Mesendoderm (in vitro differentiated cells): Measurements from ENCODE around the gene RILPL2.
"Not testable (repeated sequence)": the region's sequence is repeated elsewhere in the genome, so short reads cannot be mapped to it uniquely, and the experiment has no call there.

ENCODE experiments used
- DNase-seq: peaks from one replicate; pipeline ENCODE4 v3.0.0; 2013
- H2AK5ac ChIP-seq: 2 replicates; pipeline ENCODE4 v1.6.1; 2013; ENCODE audit warnings: low read length, inconsistent platforms
- H2BK120ac ChIP-seq: 2 replicates; pipeline ENCODE4 v1.6.1; 2013; ENCODE audit warnings: low read depth, mild to moderate bottlenecking, low read length, moderate library complexity, mixed read lengths
- H2BK15ac ChIP-seq: replicated peaks from 2 replicates; pipeline ENCODE4 v1.6.1; 2013; ENCODE audit warnings: low read depth, mild to moderate bottlenecking, moderate library complexity
- H2BK5ac ChIP-seq: 2 replicates; pipeline ENCODE4 v1.6.1; 2013; ENCODE audit warnings: low read length, inconsistent platforms
- H3K18ac ChIP-seq: 2 replicates; pipeline ENCODE4 v1.6.1; 2013; ENCODE audit warnings: mild to moderate bottlenecking, low read length, mixed read lengths
- H3K23ac ChIP-seq: one replicate; pipeline ENCODE4 v1.6.1; 2013; ENCODE audit warnings: low read length
- H3K27ac ChIP-seq: 2 replicates; pipeline ENCODE4 v1.5.1; 2013; ENCODE audit warnings: low read depth, mild to moderate bottlenecking, inconsistent platforms, low read length, moderate library complexity
- H3K27me3 ChIP-seq: 2 replicates; pipeline ENCODE4 v1.6.1; 2013; ENCODE audit warnings: low read length, control low read depth, mild to moderate bottlenecking, inconsistent platforms; ENCODE audit not compliant: insufficient read depth, poor library complexity
- H3K36me3 ChIP-seq: 2 replicates; pipeline ENCODE4 v1.6.1; 2013; ENCODE audit warnings: low read length, inconsistent platforms; ENCODE audit not compliant: control insufficient read depth, insufficient read depth
- H3K4ac ChIP-seq: one replicate; pipeline ENCODE4 v1.6.1; 2013; ENCODE audit warnings: low read depth, mild to moderate bottlenecking, low read length, moderate library complexity
- H3K4me1 ChIP-seq: 2 replicates; pipeline ENCODE4 v1.6.1; 2013; ENCODE audit warnings: low read depth, low read length, inconsistent platforms; ENCODE audit not compliant: control insufficient read depth
- H3K4me2 ChIP-seq: 2 replicates; pipeline ENCODE4 v1.6.1; 2013; ENCODE audit warnings: low read length
- H3K4me3 ChIP-seq: 2 replicates; pipeline ENCODE4 v1.5.1; 2013; ENCODE audit warnings: mild to moderate bottlenecking, low read length
- H3K56ac ChIP-seq: one replicate; pipeline ENCODE4 v1.6.1; 2013; ENCODE audit warnings: low read length
- H3K79me1 ChIP-seq: 2 replicates; pipeline ENCODE4 v1.6.1; 2013; ENCODE audit warnings: low read length, inconsistent platforms
- H3K79me2 ChIP-seq: 2 replicates; pipeline ENCODE4 v1.6.1; 2013; ENCODE audit warnings: mild to moderate bottlenecking, low read length; ENCODE audit not compliant: control insufficient read depth, insufficient read depth
- H3K9ac ChIP-seq: 2 replicates; pipeline ENCODE4 v1.6.1; 2013; ENCODE audit warnings: low read length, inconsistent platforms
- H4K5ac ChIP-seq: one replicate; pipeline ENCODE4 v1.6.1; 2013; ENCODE audit warnings: low read length
- H4K8ac ChIP-seq: one replicate; pipeline ENCODE4 v1.6.1; 2013; ENCODE audit warnings: low read depth, mild to moderate bottlenecking, control low read depth, low read length, moderate library complexity
- WGBS: extraction: QIAGEN DNeasy Blood & Tissue Kit; methylation state at CpG from one replicate; pipeline ENCODE4 v1.1.7; 2013; ENCODE audit warnings: low lambda C conversion rate, missing lambda C conversion rate; ENCODE audit not compliant: insufficient coverage; ENCODE audit errors: extremely low coverage; 5-methylcytosine and 5-hydroxymethylcytosine counted together

The RILPL2 gene

DNA sequence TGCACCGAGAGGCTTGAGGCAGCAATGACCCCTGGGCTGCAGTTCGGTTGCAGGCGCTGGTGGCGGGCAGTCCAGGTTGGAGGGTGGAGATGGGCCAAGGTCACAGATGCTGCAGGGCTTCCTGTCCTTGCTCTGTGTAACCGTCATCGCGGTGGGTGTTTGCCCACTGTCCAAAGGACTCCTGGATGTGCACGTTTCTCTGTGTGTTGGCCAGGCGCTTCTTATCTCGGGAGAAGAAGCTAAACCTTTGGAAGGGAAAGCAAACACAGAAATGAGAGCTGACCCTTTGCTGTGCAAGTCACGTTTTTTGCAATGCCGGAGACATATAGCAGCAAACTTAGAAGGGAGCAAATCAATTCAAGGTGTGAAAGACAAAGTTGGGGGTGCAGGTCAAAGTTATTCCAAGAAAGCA, 36.0 kb upstream of the RILPL2 start:
- no CpG with 5 or more reads among the region's 12 CpGs for WGBS
- no peak for DNase-seq
- Histone ChIP-seq H3K79me2 (no peaks in the 10 kb centered on the region), H3K27me3 (no peaks in the 10 kb centered on the region), H3K4me3 (no peak overlapping the region), H3K27ac (no peak overlapping the region), H2BK15ac (no peak overlapping the region), H3K23ac (no peak overlapping the region), H2BK5ac (no peak overlapping the region), H4K8ac (no peak overlapping the region), H3K79me1 (no peaks in the 10 kb centered on the region), H3K4ac (no peak overlapping the region), H3K56ac (no peak overlapping the region), H2BK120ac (no peak overlapping the region), H3K9ac (no peak overlapping the region), H3K36me3 (peaks cover 2% of the 10 kb centered on the region), H3K18ac (no peak overlapping the region), H4K5ac (no peak overlapping the region), H2AK5ac (no peak overlapping the region), H3K4me2 (no peak overlapping the region), H3K4me1 (no peaks in the 10 kb centered on the region)

- no peak for DNase-seq
- H2BK120ac ChIP-seq: no peak overlapping the region
These were observed 35.0 kb upstream of the RILPL2 start for GRCh38 chr12:123471374-123472068.

DNA sequence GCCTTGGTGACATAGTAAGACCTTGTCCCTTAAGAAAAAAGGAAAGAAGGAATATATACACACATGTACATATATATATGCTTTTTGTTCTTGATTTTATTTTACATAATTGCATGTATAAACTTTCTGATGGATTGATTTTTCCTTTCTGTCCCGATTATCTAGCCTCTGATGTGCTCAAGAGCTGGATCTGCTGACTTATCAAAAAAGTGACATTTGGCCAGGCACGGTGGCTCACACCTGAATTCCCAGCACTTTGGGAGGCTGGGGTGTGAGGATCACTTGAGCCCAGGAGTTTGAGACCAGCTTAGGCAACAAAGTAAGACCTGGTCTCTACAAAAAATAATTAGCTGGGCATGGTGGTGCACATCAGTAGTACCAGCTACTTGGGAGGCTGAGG, 33.5 kb upstream of the RILPL2 start:
- Histone ChIP-seq H3K79me2 (no peaks in the 10 kb centered on the region), H2AK5ac (no peak overlapping the region), H3K4me3 (no peak overlapping the region), H2BK15ac (no peak overlapping the region), H3K27me3 (no peaks in the 10 kb centered on the region), H3K27ac (no peak overlapping the region), H3K36me3 (peaks cover 2% of the 10 kb centered on the region), H3K23ac (no peak overlapping the region), H4K8ac (no peak overlapping the region), H3K4me1 (no peaks in the 10 kb centered on the region), H2BK120ac (no peak overlapping the region), H4K5ac (no peak overlapping the region), H3K9ac (no peak overlapping the region), H3K4me2 (no peak overlapping the region), H3K79me1 (no peaks in the 10 kb centered on the region), H3K18ac (no peak overlapping the region), H3K4ac (no peak overlapping the region), H2BK5ac (no peak overlapping the region), H3K56ac (no peak overlapping the region)
- WGBS: no CpG with 5 or more reads among the region's 2 CpGs
- DNase-seq: no peak

More at GRCh38 chr12:123471374-123472068, 35.0 kb upstream of the RILPL2 start:
- Histone ChIP-seq H3K18ac (no peak overlapping the region), H3K4me2 (no peak overlapping the region), H3K79me2 (no peaks in the 10 kb centered on the region), H2AK5ac (no peak overlapping the region), H4K5ac (no peak overlapping the region), H3K56ac (no peak overlapping the region), H3K9ac (no peak overlapping the region), H3K4ac (no peak overlapping the region), H2BK15ac (no peak overlapping the region), H3K79me1 (no peaks in the 10 kb centered on the region), H3K27ac (no peak overlapping the region), H4K8ac (no peak overlapping the region), H2BK5ac (no peak overlapping the region), H3K23ac (no peak overlapping the region), H3K4me1 (no peaks in the 10 kb centered on the region), H3K27me3 (no peaks in the 10 kb centered on the region), H3K36me3 (peaks cover 2% of the 10 kb centered on the region), H3K4me3 (no peak overlapping the region)
- no CpG with 5 or more reads among the region's 8 CpGs for WGBS

DNA sequence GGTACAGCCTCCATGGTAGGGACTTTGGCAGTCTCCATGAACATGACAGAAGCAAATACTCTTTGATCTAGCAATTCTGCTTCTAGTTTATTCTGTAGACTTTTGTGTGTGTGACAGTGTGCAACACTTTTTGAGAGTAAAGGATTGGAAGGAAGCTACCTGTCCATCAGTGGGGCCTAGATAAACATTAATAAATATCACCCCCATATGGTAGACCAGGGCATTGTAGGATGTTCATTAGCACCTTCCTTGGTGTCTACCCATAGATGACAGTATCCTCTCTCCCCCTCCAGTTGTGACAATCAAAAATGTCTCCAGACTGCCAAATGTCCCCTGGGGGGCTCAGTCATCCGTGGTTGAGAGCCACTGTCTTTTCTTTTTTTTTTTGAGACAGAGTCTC, 32.3 kb upstream of the RILPL2 start:
- no peaks in the 10 kb centered on the region for H3K27me3 ChIP-seq
- no peak overlapping the region for H3K9ac ChIP-seq
- H2BK120ac ChIP-seq: no peak overlapping the region
- no peak overlapping the region for H3K4ac ChIP-seq
- no peak overlapping the region for H3K18ac ChIP-seq
- H3K4me1 ChIP-seq: no peaks in the 10 kb centered on the region
- H4K5ac ChIP-seq: no peak overlapping the region
- no peaks in the 10 kb centered on the region for H3K79me2 ChIP-seq
- no CpG with 5 or more reads among the region's 1 CpG for WGBS
- H3K23ac ChIP-seq: no peak overlapping the region
- H2AK5ac ChIP-seq: no peak overlapping the region
- H3K4me2 ChIP-seq: no peak overlapping the region
- H3K27ac ChIP-seq: no peak overlapping the region
- no peak overlapping the region for H3K4me3 ChIP-seq
- no peak overlapping the region for H4K8ac ChIP-seq
- H2BK5ac ChIP-seq: no peak overlapping the region
- H3K36me3 ChIP-seq: peaks cover 2% of the 10 kb centered on the region
- no peak overlapping the region for H2BK15ac ChIP-seq
- no peaks in the 10 kb centered on the region for H3K79me1 ChIP-seq
- no peak for DNase-seq
- H3K56ac ChIP-seq: no peak overlapping the region

DNA sequence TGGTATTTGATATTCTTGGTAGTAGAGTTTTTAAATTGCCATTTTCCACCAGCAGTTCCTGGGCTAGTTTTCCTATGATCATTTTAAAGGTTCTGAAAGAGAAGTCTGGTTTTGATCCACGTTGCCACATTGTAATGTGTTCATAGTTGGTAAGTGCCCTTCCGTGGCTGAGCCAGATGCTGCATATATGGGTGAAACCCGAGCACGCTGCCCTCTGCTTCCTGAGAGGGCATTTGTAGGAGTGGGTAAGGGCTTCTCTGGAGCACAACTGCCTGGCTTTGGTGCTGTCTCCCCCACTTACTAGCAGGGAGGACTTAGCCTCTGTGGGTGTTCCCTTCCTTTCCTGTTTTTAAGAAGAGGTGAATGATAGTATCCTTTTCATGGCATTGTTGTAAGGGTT, 28.6 kb upstream of the RILPL2 start:
- no CpG with 5 or more reads among the region's 4 CpGs for WGBS

DNA sequence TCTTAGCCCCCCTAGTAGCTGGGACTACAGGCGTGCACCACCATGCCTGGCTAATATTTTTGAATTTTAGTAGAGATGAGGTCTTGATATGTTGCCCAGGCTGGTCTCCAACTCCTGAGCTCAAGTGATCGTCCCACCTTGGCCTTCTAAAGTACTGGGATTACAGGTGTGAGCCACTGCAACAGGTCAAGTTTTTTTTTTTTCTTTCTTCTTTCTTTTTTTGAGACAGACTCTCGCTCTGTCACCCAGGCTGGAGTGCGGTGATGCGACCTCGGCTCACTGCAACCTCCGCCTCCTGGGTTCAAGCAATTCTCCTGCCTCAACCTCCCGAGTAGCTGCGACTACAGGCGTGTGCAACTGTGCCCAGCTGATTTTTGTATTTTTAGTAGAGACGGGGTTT, 26.7 kb upstream of the RILPL2 start:
- H3K36me3 ChIP-seq, H3K79me2 ChIP-seq, H3K4me3 ChIP-seq, H3K4me2 ChIP-seq, H2BK120ac ChIP-seq, H3K27ac ChIP-seq, H2AK5ac ChIP-seq, H2BK15ac ChIP-seq, H3K9ac ChIP-seq, H3K27me3 ChIP-seq, H3K4ac ChIP-seq, H3K79me1 ChIP-seq, H3K18ac ChIP-seq, H3K23ac ChIP-seq, H3K56ac ChIP-seq, H4K5ac ChIP-seq, DNase-seq, H2BK5ac ChIP-seq, H3K4me1 ChIP-seq, H4K8ac ChIP-seq: not testable (repeated sequence)
- no CpG with 5 or more reads among the region's 11 CpGs for WGBS

More for the DNA sequence above, 28.6 kb upstream of the RILPL2 start:
- Histone ChIP-seq H3K4me2 (no peak overlapping the region), H4K8ac (no peak overlapping the region), H3K4me1 (no peaks in the 10 kb centered on the region), H3K79me1 (no peaks in the 10 kb centered on the region), H3K27me3 (no peaks in the 10 kb centered on the region), H2AK5ac (no peak overlapping the region), H3K79me2 (no peaks in the 10 kb centered on the region), H2BK5ac (no peak overlapping the region), H3K36me3 (no peaks in the 10 kb centered on the region), H3K27ac (no peak overlapping the region), H3K9ac (no peak overlapping the region), H3K4me3 (no peak overlapping the region), H3K56ac (no peak overlapping the region), H2BK120ac (no peak overlapping the region), H4K5ac (no peak overlapping the region), H2BK15ac (no peak overlapping the region), H3K4ac (no peak overlapping the region), H3K18ac (no peak overlapping the region), H3K23ac (no peak overlapping the region)
- no peak for DNase-seq
